ENCODE results near the gene FSTL5.
A peak's percentile ranks its signal among the peaks of the same experiment; 100 is the strongest.

The FSTL5 gene

GRCh38 chr4:161419822-161420221 is 744.0 kb downstream of the FSTL5 start:
- DNase-seq, result no peak

- no peak for DNase-seq
Observed at GRCh38 chr4:161411901-161412300, 751.9 kb downstream of the FSTL5 start.

- no peak for DNase-seq
Observed at GRCh38 chr4:161404346-161405110, 759.3 kb downstream of the FSTL5 start.

GRCh38 chr4:161403781-161404180 is 760.0 kb downstream of the FSTL5 start:
- no peak for DNase-seq

- DNase-seq, result no peak
Observed at GRCh38 chr4:161393602-161394001, 770.2 kb downstream of the FSTL5 start.

- no peak for DNase-seq
Observed at GRCh38 chr4:161382655-161383054, 781.1 kb downstream of the FSTL5 start.

GRCh38 chr4:161376275-161376674 is 787.5 kb downstream of the FSTL5 start:
- DNase-seq, result no peak

GRCh38 chr4:161364681-161365080 is 799.1 kb downstream of the FSTL5 start:
- DNase-seq, result no peak

GRCh38 chr4:161360982-161361381 is 802.8 kb downstream of the FSTL5 start:
- DNase-seq, result no peak

- no peak for DNase-seq
Observed at GRCh38 chr4:161359491-161359890, 804.3 kb downstream of the FSTL5 start.

GRCh38 chr4:161356351-161356750 is 807.4 kb downstream of the FSTL5 start:
- peak; percentile 44 for DNase-seq

GRCh38 chr4:161350946-161351345 is 812.9 kb downstream of the FSTL5 start:
- no peak for DNase-seq

- no peak for DNase-seq
Observed at GRCh38 chr4:161345741-161346140, 818.1 kb downstream of the FSTL5 start.

GRCh38 chr4:161343569-161343950 is 820.2 kb downstream of the FSTL5 start:
- no peak for DNase-seq

- no peak for DNase-seq
Observed at GRCh38 chr4:161342881-161343568, 820.8 kb downstream of the FSTL5 start.

GRCh38 chr4:161336621-161337020 is 827.2 kb downstream of the FSTL5 start:
- no peak for DNase-seq

GRCh38 chr4:161336016-161336530 is 827.7 kb downstream of the FSTL5 start:
- peak; percentile 50 for DNase-seq

All from NCI-H1105 (cell line).